ENCODE results near the gene CLDN2.
"Not testable (repeated sequence)": the region's sequence is repeated elsewhere in the genome, so short reads cannot be mapped to it uniquely, and the experiment has no call there.

Gene CLDN2

DNA sequence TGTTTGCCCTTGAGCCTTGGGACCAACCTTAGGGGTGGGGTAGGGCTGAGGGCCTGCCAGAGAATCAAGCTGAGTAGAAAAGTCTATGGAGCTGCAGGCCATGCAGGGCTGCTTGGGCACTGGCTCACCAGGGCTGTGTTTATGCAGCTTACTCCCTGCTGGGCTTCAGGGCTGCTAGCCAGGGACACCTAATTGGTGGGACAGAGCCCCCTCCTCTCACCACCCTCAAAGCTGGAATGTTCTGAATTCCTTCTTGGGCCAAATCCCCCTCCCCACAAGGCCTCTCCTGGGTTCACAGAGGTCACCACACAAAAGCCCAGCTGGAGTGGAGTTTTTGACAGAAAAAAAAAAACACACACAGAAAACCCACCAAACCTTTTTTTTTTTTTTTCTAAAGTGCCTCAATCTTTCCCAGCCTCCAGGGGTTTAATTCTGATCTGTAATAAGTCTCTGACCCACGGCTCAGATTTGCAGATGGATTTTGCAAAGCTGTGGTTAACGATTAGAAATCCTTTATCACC is at the start of gene CLDN2:
Gene CLDN2, plus strand, starts transcription at position 471 of the 521 bp plus-strand sequence. CDS start 7,827 bp downstream, outside the sequence.
- H3K4me1 ChIP-seq (ENCODE audit: control insufficient read depth, insufficient read depth, low read length): peaks cover 3% of the 10 kb centered on the region
- no peak within 1 kb of the TSS for H3K27ac ChIP-seq (ENCODE audit: low read length)
- no peaks in the 10 kb centered on the region for H3K36me3 ChIP-seq (ENCODE audit: control insufficient read depth, insufficient read depth, low read length)
- H3K27me3 ChIP-seq (ENCODE audit: control insufficient read depth, insufficient read depth, low read length): no peaks in the 10 kb centered on the region
- WGBS (ENCODE audit: insufficient coverage, insufficient read length): no CpG with 5 or more reads among the region's 2 CpGs
- no peak within 1 kb of the TSS for H3K4me3 ChIP-seq (ENCODE audit: low read length)
- peak; percentile 11 for DNase-seq (ENCODE audit: low read depth, low spot score)
- no peaks in the 10 kb centered on the region for H3K9me3 ChIP-seq (ENCODE audit: control insufficient read depth, insufficient read depth, low read length)

DNA sequence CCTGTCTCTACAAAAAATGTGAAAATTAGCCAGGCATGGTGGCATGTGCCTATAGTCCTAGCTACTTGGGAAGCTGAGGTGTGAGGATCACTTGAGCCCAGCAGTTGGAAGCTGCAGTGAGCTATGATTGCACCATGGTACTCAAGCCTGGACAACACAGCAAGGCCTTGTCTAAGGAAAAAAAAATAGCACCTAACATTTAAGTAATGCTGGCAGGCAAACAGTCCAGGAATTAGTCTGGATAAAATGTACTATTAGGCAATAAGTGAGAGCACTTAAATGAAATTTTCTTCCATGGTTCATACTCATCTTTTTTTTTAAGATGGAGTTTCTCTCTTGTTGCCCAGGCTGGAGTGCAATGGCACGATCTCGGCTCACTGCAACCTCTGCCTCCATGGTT is 47.4 kb upstream of the CLDN2 start:
- not testable (repeated sequence) for H3K36me3 ChIP-seq (ENCODE audit: control insufficient read depth, insufficient read depth, low read length); H3K9me3 ChIP-seq (ENCODE audit: control insufficient read depth, insufficient read depth, low read length); H3K27ac ChIP-seq (ENCODE audit: low read length); H3K27me3 ChIP-seq (ENCODE audit: control insufficient read depth, insufficient read depth, low read length); DNase-seq (ENCODE audit: low read depth, low spot score); H3K4me1 ChIP-seq (ENCODE audit: control insufficient read depth, insufficient read depth, low read length); H3K4me3 ChIP-seq (ENCODE audit: low read length)
- WGBS (ENCODE audit: insufficient coverage, insufficient read length): no CpG with 5 or more reads among the region's 2 CpGs

GRCh38 chrX:106874075-106874474 is 46.1 kb upstream of the CLDN2 start:
- WGBS (ENCODE audit: insufficient coverage, insufficient read length): no CpG with 5 or more reads among the region's 2 CpGs
- no peak for DNase-seq (ENCODE audit: low read depth, low spot score)
- Histone ChIP-seq H3K27me3 (ENCODE audit: control insufficient read depth, insufficient read depth, low read length) (no peaks in the 10 kb centered on the region), H3K36me3 (ENCODE audit: control insufficient read depth, insufficient read depth, low read length) (no peaks in the 10 kb centered on the region), H3K9me3 (ENCODE audit: control insufficient read depth, insufficient read depth, low read length) (no peaks in the 10 kb centered on the region), H3K4me1 (ENCODE audit: control insufficient read depth, insufficient read depth, low read length) (no peaks in the 10 kb centered on the region), H3K4me3 (ENCODE audit: low read length) (no peak overlapping the region), H3K27ac (ENCODE audit: low read length) (no peak overlapping the region)

DNA sequence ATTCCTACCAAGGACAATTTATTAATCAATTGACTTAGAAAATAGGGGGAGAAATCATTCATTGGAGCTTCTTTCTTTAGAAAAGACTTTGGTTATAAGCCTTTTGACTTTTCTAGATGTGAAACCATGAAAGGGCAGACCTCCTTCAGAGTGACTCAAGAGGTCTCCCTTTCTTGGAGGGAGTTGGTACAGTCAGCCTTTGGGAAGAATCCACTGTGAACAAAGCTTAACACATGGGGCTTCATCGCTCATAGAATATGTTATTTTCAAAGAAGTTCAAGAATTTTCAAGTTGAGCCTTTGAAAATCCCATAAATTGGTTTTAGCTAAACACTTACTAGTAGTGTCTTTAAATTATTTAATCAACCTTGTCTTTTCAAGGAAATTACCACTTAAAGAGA is 45.1 kb upstream of the CLDN2 start:
- Histone ChIP-seq H3K4me1 (ENCODE audit: control insufficient read depth, insufficient read depth, low read length) (no peaks in the 10 kb centered on the region), H3K9me3 (ENCODE audit: control insufficient read depth, insufficient read depth, low read length) (no peaks in the 10 kb centered on the region), H3K27me3 (ENCODE audit: control insufficient read depth, insufficient read depth, low read length) (no peaks in the 10 kb centered on the region), H3K4me3 (ENCODE audit: low read length) (no peak overlapping the region), H3K27ac (ENCODE audit: low read length) (no peak overlapping the region), H3K36me3 (ENCODE audit: control insufficient read depth, insufficient read depth, low read length) (no peaks in the 10 kb centered on the region)
- WGBS (ENCODE audit: insufficient coverage, insufficient read length): no CpG with 5 or more reads among the region's 1 CpG
- no peak for DNase-seq (ENCODE audit: low read depth, low spot score)

GRCh38 chrX:106889468-106889867 is 30.7 kb upstream of the CLDN2 start:
- H3K4me1 ChIP-seq (ENCODE audit: control insufficient read depth, insufficient read depth, low read length): no peaks in the 10 kb centered on the region
- no CpG with 5 or more reads among the region's 1 CpG for WGBS (ENCODE audit: insufficient coverage, insufficient read length)
- DNase-seq (ENCODE audit: low read depth, low spot score): no peak
- H3K9me3 ChIP-seq (ENCODE audit: control insufficient read depth, insufficient read depth, low read length): no peaks in the 10 kb centered on the region
- no peaks in the 10 kb centered on the region for H3K27me3 ChIP-seq (ENCODE audit: control insufficient read depth, insufficient read depth, low read length)
- no peak overlapping the region for H3K27ac ChIP-seq (ENCODE audit: low read length)
- H3K4me3 ChIP-seq (ENCODE audit: low read length): no peak overlapping the region
- H3K36me3 ChIP-seq (ENCODE audit: control insufficient read depth, insufficient read depth, low read length): no peaks in the 10 kb centered on the region

- Histone ChIP-seq H3K4me1 (ENCODE audit: control insufficient read depth, insufficient read depth, low read length) (no peaks in the 10 kb centered on the region), H3K27ac (ENCODE audit: low read length) (no peak overlapping the region), H3K9me3 (ENCODE audit: control insufficient read depth, insufficient read depth, low read length) (no peaks in the 10 kb centered on the region), H3K36me3 (ENCODE audit: control insufficient read depth, insufficient read depth, low read length) (no peaks in the 10 kb centered on the region), H3K4me3 (ENCODE audit: low read length) (no peak overlapping the region), H3K27me3 (ENCODE audit: control insufficient read depth, insufficient read depth, low read length) (no peaks in the 10 kb centered on the region)
- no peak for DNase-seq (ENCODE audit: low read depth, low spot score)
- no CpG with 5 or more reads among the region's 7 CpGs for WGBS (ENCODE audit: insufficient coverage, insufficient read length)
These were observed 28.3 kb upstream of the CLDN2 start for GRCh38 chrX:106891762-106892460.

GRCh38 chrX:106894392-106894909 is 25.8 kb upstream of the CLDN2 start:
- Histone ChIP-seq H3K4me1 (ENCODE audit: control insufficient read depth, insufficient read depth, low read length) (no peaks in the 10 kb centered on the region; the same call in 1 of the 2 replicates), H3K4me3 (ENCODE audit: low read length) (no peak overlapping the region), H3K9me3 (ENCODE audit: control insufficient read depth, insufficient read depth, low read length) (no peaks in the 10 kb centered on the region), H3K36me3 (ENCODE audit: control insufficient read depth, insufficient read depth, low read length) (no peaks in the 10 kb centered on the region), H3K27me3 (ENCODE audit: control insufficient read depth, insufficient read depth, low read length) (no peaks in the 10 kb centered on the region), H3K27ac (ENCODE audit: low read length) (no peak overlapping the region)
- peak; percentile 22 for DNase-seq (ENCODE audit: low read depth, low spot score)
- WGBS (ENCODE audit: insufficient coverage, insufficient read length): no CpG with 5 or more reads among the region's 6 CpGs

GRCh38 chrX:106894978-106895452 is 25.2 kb upstream of the CLDN2 start:
- no peaks in the 10 kb centered on the region; the same call in 1 of the 2 replicates for H3K4me1 ChIP-seq (ENCODE audit: control insufficient read depth, insufficient read depth, low read length)
- H3K27me3 ChIP-seq (ENCODE audit: control insufficient read depth, insufficient read depth, low read length): no peaks in the 10 kb centered on the region
- H3K27ac ChIP-seq (ENCODE audit: low read length): no peak overlapping the region
- DNase-seq (ENCODE audit: low read depth, low spot score): no peak
- H3K9me3 ChIP-seq (ENCODE audit: control insufficient read depth, insufficient read depth, low read length): no peaks in the 10 kb centered on the region
- no CpG with 5 or more reads among the region's 3 CpGs for WGBS (ENCODE audit: insufficient coverage, insufficient read length)
- H3K36me3 ChIP-seq (ENCODE audit: control insufficient read depth, insufficient read depth, low read length): no peaks in the 10 kb centered on the region
- H3K4me3 ChIP-seq (ENCODE audit: low read length): no peak overlapping the region

- Histone ChIP-seq H3K36me3 (ENCODE audit: control insufficient read depth, insufficient read depth, low read length) (no peaks in the 10 kb centered on the region), H3K9me3 (ENCODE audit: control insufficient read depth, insufficient read depth, low read length) (no peaks in the 10 kb centered on the region), H3K27ac (ENCODE audit: low read length) (no peak overlapping the region), H3K27me3 (ENCODE audit: control insufficient read depth, insufficient read depth, low read length) (no peaks in the 10 kb centered on the region), H3K4me3 (ENCODE audit: low read length) (no peak overlapping the region), H3K4me1 (ENCODE audit: control insufficient read depth, insufficient read depth, low read length) (no peaks in the 10 kb centered on the region; the same call in 1 of the 2 replicates)
- no CpG with 5 or more reads among the region's 6 CpGs for WGBS (ENCODE audit: insufficient coverage, insufficient read length)
- DNase-seq (ENCODE audit: low read depth, low spot score): no peak
These were observed 22.9 kb upstream of the CLDN2 start for GRCh38 chrX:106897259-106897658.

DNA sequence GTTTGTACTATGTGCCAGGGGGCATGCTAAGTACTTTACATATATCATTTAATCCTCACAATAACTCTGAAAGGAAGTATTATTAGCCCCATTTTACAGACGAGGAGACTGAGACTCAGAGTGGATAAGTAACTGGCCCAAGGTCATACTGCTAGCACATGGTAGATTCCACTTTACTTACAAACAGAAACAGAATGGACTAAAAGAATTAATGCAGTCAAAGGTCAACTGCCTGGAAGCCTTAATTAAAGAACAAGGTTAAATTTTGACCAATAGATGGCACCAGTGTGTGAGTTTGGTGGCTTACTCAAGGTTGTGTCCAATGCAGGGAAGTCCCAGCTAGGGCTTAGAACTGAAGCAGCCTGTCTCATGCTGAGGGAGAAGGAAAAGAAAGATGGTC is 21.7 kb upstream of the CLDN2 start:
- Histone ChIP-seq H3K4me1 (ENCODE audit: control insufficient read depth, insufficient read depth, low read length) (no peaks in the 10 kb centered on the region; the same call in 1 of the 2 replicates), H3K4me3 (ENCODE audit: low read length) (no peak overlapping the region), H3K27me3 (ENCODE audit: control insufficient read depth, insufficient read depth, low read length) (no peaks in the 10 kb centered on the region), H3K36me3 (ENCODE audit: control insufficient read depth, insufficient read depth, low read length) (no peaks in the 10 kb centered on the region), H3K27ac (ENCODE audit: low read length) (no peak overlapping the region), H3K9me3 (ENCODE audit: control insufficient read depth, insufficient read depth, low read length) (no peaks in the 10 kb centered on the region)
- WGBS (ENCODE audit: insufficient coverage, insufficient read length): no CpG with 5 or more reads among the region's 1 CpG
- no peak for DNase-seq (ENCODE audit: low read depth, low spot score)
